SK-N-MC (cell line): ENCODE results near the gene IDUA.

Experiments
- EZH2 ChIP-seq: fragments of 200-600 bp; sonication (generic); IDR thresholded peaks from one replicate; pipeline ENCODE4 v1.6.1; 2017; ENCODE audit warnings: antibody characterized with exemption
- FOXP2 ChIP-seq: optimal IDR thresholded peaks from 2 replicates; pipeline ENCODE3; 2011; ENCODE audit warnings: mild to moderate bottlenecking, moderate library complexity; ENCODE audit not compliant: insufficient read depth; ENCODE audit errors: extremely low read length, control extremely low read depth
- POLR2AphosphoS5 ChIP-seq: IDR thresholded peaks from 2 replicates; pipeline ENCODE4 v1.6.1; 2012; ENCODE audit warnings: mild to moderate bottlenecking, low read depth, low read length, borderline replicate concordance

DNA sequence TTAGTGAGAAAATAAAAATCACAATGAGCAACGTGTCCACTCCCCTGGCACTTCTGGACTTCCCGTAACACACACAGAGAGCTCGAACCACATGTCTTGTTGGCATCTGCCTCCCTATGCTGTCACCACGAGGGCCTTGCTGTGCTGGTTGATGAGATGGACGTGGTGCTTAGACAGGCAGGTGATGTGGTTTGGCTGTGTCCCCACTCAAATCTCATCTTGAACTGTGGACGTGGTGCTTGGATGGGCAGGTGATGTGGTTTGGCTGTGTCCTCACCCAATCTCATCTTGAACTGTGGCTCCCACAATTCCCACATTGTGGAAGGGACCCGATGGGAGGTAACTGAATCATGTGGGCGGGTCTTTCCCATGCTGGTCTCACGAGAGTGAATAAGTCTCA is 64.6 kb downstream of the IDUA start:
- TF ChIP-seq POLR2AphosphoS5 (no peak), EZH2 (no peak), FOXP2 (no peak)
